Neural cell (in vitro differentiated cells): ENCODE results near the gene HDGF. TPM values are rescaled to one million over a fixed set of nuclear protein-coding genes. Genes with fewer than 3 reads are reported as not detected.

Source experiments
- H2AFZ ChIP-seq: fragments of 200-600, 300-800 bp; sonication (generic), shearing (Covaris generic); 2 replicates; pipeline ENCODE4 v1.6.0; 2014; ENCODE audit warnings: low read depth, mild to moderate bottlenecking, antibody characterized with exemption, low read length, moderate library complexity
- H3F3A ChIP-seq: fragments of 200-600 bp; shearing (Covaris generic); 2 replicates; pipeline ENCODE4 v1.6.1; 2016; ENCODE audit warnings: mild to moderate bottlenecking, moderate library complexity, mixed read lengths, antibody characterized with exemption, low read length; ENCODE audit not compliant: insufficient read depth, poor library complexity, severe bottlenecking
- H3K27ac ChIP-seq: fragments of 200-600, 300-800 bp; sonication (generic), shearing (Covaris generic); 2 replicates; pipeline ENCODE4 v1.5.1; 2014; ENCODE audit warnings: mild to moderate bottlenecking, low read length, moderate library complexity
- H3K27me3 ChIP-seq: fragments of 300-800, 200-600 bp; sonication (generic), shearing (Covaris generic); 2 replicates; pipeline ENCODE4 v1.6.0; 2014; ENCODE audit warnings: mild to moderate bottlenecking, low read depth, low read length, moderate library complexity; ENCODE audit not compliant: insufficient read depth
- H3K36me3 ChIP-seq: fragments of 300-800, 200-600 bp; sonication (generic), shearing (Covaris generic); 2 replicates; pipeline ENCODE4 v1.5.1; 2014; ENCODE audit warnings: mild to moderate bottlenecking, antibody characterized with exemption, low read length, moderate library complexity; ENCODE audit not compliant: insufficient read depth
- H3K4me2 ChIP-seq: fragments of 300-800, 200-600 bp; sonication (generic), shearing (Covaris generic); 2 replicates; pipeline ENCODE4 v1.6.0; 2014; ENCODE audit warnings: mild to moderate bottlenecking, low read length
- H3K4me3 ChIP-seq: fragments of 300-800, 200-600 bp; sonication (generic), shearing (Covaris generic); 2 replicates; pipeline ENCODE4 v1.5.1; 2014; ENCODE audit warnings: mild to moderate bottlenecking, low read length, moderate library complexity
- H3K79me2 ChIP-seq: fragments of 200-600 bp; shearing (Covaris generic); replicated peaks from 2 replicates; pipeline ENCODE4 v1.6.0; 2014; ENCODE audit warnings: mild to moderate bottlenecking, low read length, moderate library complexity; ENCODE audit not compliant: insufficient read depth
- H3K9ac ChIP-seq: fragments of 300-800, 200-600 bp; sonication (generic), shearing (Covaris generic); 2 replicates; pipeline ENCODE4 v1.6.1; 2016; ENCODE audit warnings: mild to moderate bottlenecking, low read length, mixed read lengths
- H3K9me2 ChIP-seq: fragments of 200-600 bp; shearing (Covaris generic); 2 replicates; pipeline ENCODE4 v1.6.1; 2016; ENCODE audit warnings: mild to moderate bottlenecking, low read length, mixed read lengths; ENCODE audit not compliant: insufficient read depth
- H3K9me3 ChIP-seq: fragments of 200-600, 300-800 bp; sonication (generic), shearing (Covaris generic); 2 replicates; pipeline ENCODE4 v1.6.1; 2016; ENCODE audit warnings: mild to moderate bottlenecking, mixed run types, low read length, moderate library complexity, mixed read lengths
- H4K20me1 ChIP-seq: fragments of 200-600 bp; shearing (Covaris generic); 2 replicates; pipeline ENCODE4 v1.6.1; 2016; ENCODE audit warnings: mild to moderate bottlenecking, mixed run types; ENCODE audit not compliant: insufficient read depth
- CTCF ChIP-seq: fragments of 450-650 bp; IDR thresholded peaks from 2 replicates; pipeline ENCODE4 v1.5.1; 2014; ENCODE audit warnings: antibody characterized with exemption, mild to moderate bottlenecking, moderate library complexity; ENCODE audit not compliant: poor library complexity, severe bottlenecking
- EP300 ChIP-seq: fragments of 450-650 bp; conservative IDR thresholded peaks from 2 replicates; pipeline ENCODE4 v1.6.1; 2014; ENCODE audit warnings: antibody characterized with exemption, mild to moderate bottlenecking, moderate library complexity; ENCODE audit not compliant: poor library complexity, severe bottlenecking
- EZH2 ChIP-seq: fragments of 200-600, 300-800 bp; shearing (Covaris generic), sonication (generic); IDR thresholded peaks from 2 replicates; pipeline ENCODE4 v1.6.1; 2014; ENCODE audit warnings: antibody characterized with exemption, low read length, borderline replicate concordance, mild to moderate bottlenecking; ENCODE audit not compliant: insufficient read depth, poor library complexity, severe bottlenecking
- MXI1 ChIP-seq: fragments of 450-650 bp; conservative IDR thresholded peaks from 2 replicates; pipeline ENCODE4 v1.6.1; 2014; ENCODE audit warnings: antibody characterized with exemption, mild to moderate bottlenecking; ENCODE audit not compliant: poor library complexity, severe bottlenecking
- POLR2AphosphoS5 ChIP-seq: IDR thresholded peaks from 2 replicates; pipeline ENCODE4 v1.6.1; 2012
- RAD21 ChIP-seq: fragments of 450-650 bp; conservative IDR thresholded peaks from 2 replicates; pipeline ENCODE4 v1.6.1; 2014; ENCODE audit warnings: antibody characterized with exemption, mild to moderate bottlenecking, moderate library complexity
- REST ChIP-seq: IDR thresholded peaks from 2 replicates; pipeline ENCODE4 v1.6.1; 2012; ENCODE audit warnings: borderline replicate concordance
- SMC3 ChIP-seq: fragments of 450-650 bp; conservative IDR thresholded peaks from 2 replicates; pipeline ENCODE4 v1.6.1; 2014; ENCODE audit warnings: antibody characterized with exemption, mild to moderate bottlenecking, moderate library complexity; ENCODE audit not compliant: poor library complexity
- TAF1 ChIP-seq: IDR thresholded peaks from 2 replicates; pipeline ENCODE4 v1.6.1; 2012; ENCODE audit warnings: low read depth
- polyA plus RNA-seq: library from polyadenylated mRNA; depleted of rRNA; stranded (reverse); fragments of >200 nt; gene quantifications from 2 replicates; pipeline ENCODE4 v1.2.3, GENCODE V29; 2014

Gene HDGF
- polyA plus RNA-seq, 1 donor from 2014 or later, result 138 TPM

GRCh38 chr1:156777573-156777972 is 26.1 kb upstream of the HDGF start:
- TF ChIP-seq POLR2AphosphoS5 (no peak), CTCF (no peak), RAD21 (no peak), MXI1 (no peak), SMC3 (no peak), EZH2 (no peak), TAF1 (no peak), REST (no peak), EP300 (no peak)
- Histone ChIP-seq H3F3A (no peaks in the 10 kb centered on the region), H3K4me2 (no peak overlapping the region), H3K9ac (no peak overlapping the region), H4K20me1 (no peaks in the 10 kb centered on the region), H2AFZ (no peak overlapping the region), H3K27ac (no peak overlapping the region), H3K79me2 (peaks cover 40% of the 10 kb centered on the region), H3K27me3 (no peaks in the 10 kb centered on the region), H3K9me3 (no peaks in the 10 kb centered on the region), H3K4me3 (no peak overlapping the region), H3K36me3 (no peaks in the 10 kb centered on the region), H3K9me2 (no peaks in the 10 kb centered on the region)

GRCh38 chr1:156776942-156777341 is 25.5 kb upstream of the HDGF start:
- no peaks in the 10 kb centered on the region for H3K27me3 ChIP-seq
- no peaks in the 10 kb centered on the region for H3F3A ChIP-seq
- no peaks in the 10 kb centered on the region for H3K9me3 ChIP-seq
- H3K9me2 ChIP-seq, result no peaks in the 10 kb centered on the region
- TF ChIP-seq EP300, result no peak
- no peak for TF ChIP-seq MXI1
- TF ChIP-seq TAF1, result no peak
- TF ChIP-seq EZH2, result no peak
- TF ChIP-seq POLR2AphosphoS5, result no peak
- TF ChIP-seq SMC3, result no peak
- no peak for TF ChIP-seq RAD21
- TF ChIP-seq CTCF, result no peak
- TF ChIP-seq REST, result no peak
- H3K36me3 ChIP-seq, result no peaks in the 10 kb centered on the region
- H2AFZ ChIP-seq, result no peak overlapping the region
- no peak overlapping the region for H3K27ac ChIP-seq
- no peak overlapping the region for H3K4me2 ChIP-seq
- no peak overlapping the region for H3K9ac ChIP-seq
- H3K4me3 ChIP-seq, result no peak overlapping the region
- H3K79me2 ChIP-seq, result peaks cover 40% of the 10 kb centered on the region
- no peaks in the 10 kb centered on the region for H4K20me1 ChIP-seq
